Memory B cell (primary cell): ENCODE data around the gene ARHGAP30.
"Not testable (repeated sequence)": the region's sequence is repeated elsewhere in the genome, so short reads cannot be mapped to it uniquely, and the experiment has no call there.

Experiments
- ATAC-seq: fragments of 150-1000 bp; cut with Tn5 transposase; 2 replicates; pipeline ENCODE4 v1.10.0; 2021; ENCODE audit warnings: low read depth, mild to moderate bottlenecking, moderate library complexity
- DNase-seq, 2 donors: peaks; one replicate each; pipeline ENCODE4 v3.0.0; 2022; ENCODE audit warnings: low spot score in 2 of 2
- H3K27ac Mint-ChIP-seq: one replicate; pipeline ENCODE4 v1.8.0; 2022; ENCODE audit warnings: mild to moderate bottlenecking, moderate library complexity, mixed read lengths
- H3K27me3 Mint-ChIP-seq: one replicate; pipeline ENCODE4 v1.8.0; 2022; ENCODE audit warnings: mixed read lengths
- H3K36me3 Mint-ChIP-seq: one replicate; pipeline ENCODE4 v1.8.0; 2022; ENCODE audit warnings: mild to moderate bottlenecking, mixed read lengths
- H3K4me1 Mint-ChIP-seq: one replicate; pipeline ENCODE4 v1.8.0; 2022; ENCODE audit warnings: mixed read lengths
- H3K4me3 Mint-ChIP-seq: one replicate; pipeline ENCODE4 v1.8.0; 2022; ENCODE audit warnings: mild to moderate bottlenecking, moderate library complexity, mixed read lengths
- H3K9me3 Mint-ChIP-seq: one replicate; pipeline ENCODE4 v1.8.0; 2022; ENCODE audit warnings: mixed read lengths

ARHGAP30 gene

GRCh38 chr1:161016683-161017082, 53.0 kb downstream of the ARHGAP30 start:
- DNase-seq, H3K9me3 Mint-ChIP-seq, H3K36me3 Mint-ChIP-seq, ATAC-seq, H3K4me3 Mint-ChIP-seq, H3K27me3 Mint-ChIP-seq: not testable (repeated sequence)
- H3K4me1 Mint-ChIP-seq = peaks cover 37% of the 10 kb centered on the region
- peak overlapping the region; percentile 26 for H3K27ac Mint-ChIP-seq

- ATAC-seq = peak; percentile 86
- H3K4me3 Mint-ChIP-seq = peak overlapping the region; percentile 84
- peak; percentile 35 to 41 for DNase-seq
- peaks cover 18% of the 10 kb centered on the region for H3K4me1 Mint-ChIP-seq
- H3K36me3 Mint-ChIP-seq = no peaks in the 10 kb centered on the region
- no peaks in the 10 kb centered on the region for H3K27me3 Mint-ChIP-seq
- peak overlapping the region; percentile 89 for H3K27ac Mint-ChIP-seq
- H3K9me3 Mint-ChIP-seq = no peaks in the 10 kb centered on the region
Observed at GRCh38 chr1:161013488-161014230, 56.0 kb downstream of the ARHGAP30 start.

GRCh38 chr1:161013131-161013487, 56.6 kb downstream of the ARHGAP30 start:
- Mint-ChIP-seq H3K4me1 (peaks cover 14% of the 10 kb centered on the region), H3K27me3 (no peaks in the 10 kb centered on the region), H3K9me3 (no peaks in the 10 kb centered on the region), H3K27ac (peak overlapping the region; percentile 89), H3K4me3 (peak overlapping the region; percentile 84), H3K36me3 (no peaks in the 10 kb centered on the region)
- ATAC-seq (no peak), DNase-seq (no peak)

- no peaks in the 10 kb centered on the region for H3K36me3 Mint-ChIP-seq
- H3K4me1 Mint-ChIP-seq = peaks cover 16% of the 10 kb centered on the region
- no peaks in the 10 kb centered on the region for H3K27me3 Mint-ChIP-seq
- H3K27ac Mint-ChIP-seq = no peak overlapping the region
- DNase-seq (no peak), ATAC-seq (no peak)
- H3K9me3 Mint-ChIP-seq = no peaks in the 10 kb centered on the region
- H3K4me3 Mint-ChIP-seq = no peak overlapping the region
Observed at GRCh38 chr1:161012420-161012819, 57.3 kb downstream of the ARHGAP30 start.

- Mint-ChIP-seq H3K27me3 (no peaks in the 10 kb centered on the region), H3K9me3 (no peaks in the 10 kb centered on the region), H3K27ac (no peak overlapping the region), H3K4me1 (peaks cover 19% of the 10 kb centered on the region), H3K36me3 (no peaks in the 10 kb centered on the region), H3K4me3 (no peak overlapping the region)
- DNase-seq (no peak), ATAC-seq (no peak)
Observed at GRCh38 chr1:161009602-161010211, 60.0 kb downstream of the ARHGAP30 start.

GRCh38 chr1:161008869-161009510, 60.7 kb downstream of the ARHGAP30 start:
- H3K4me1 Mint-ChIP-seq = peaks cover 16% of the 10 kb centered on the region
- no peak overlapping the region for H3K4me3 Mint-ChIP-seq
- H3K27ac Mint-ChIP-seq = peak overlapping the region; percentile 40
- no peaks in the 10 kb centered on the region for H3K27me3 Mint-ChIP-seq
- DNase-seq = no peak
- no peaks in the 10 kb centered on the region for H3K9me3 Mint-ChIP-seq
- no peaks in the 10 kb centered on the region for H3K36me3 Mint-ChIP-seq
- ATAC-seq = no peak

GRCh38 chr1:161007369-161007768, 62.3 kb downstream of the ARHGAP30 start:
- no peaks in the 10 kb centered on the region for H3K36me3 Mint-ChIP-seq
- H3K27ac Mint-ChIP-seq = no peak overlapping the region
- ATAC-seq = no peak
- no peaks in the 10 kb centered on the region for H3K9me3 Mint-ChIP-seq
- DNase-seq = no peak
- H3K4me1 Mint-ChIP-seq = peaks cover 6% of the 10 kb centered on the region
- H3K27me3 Mint-ChIP-seq = no peaks in the 10 kb centered on the region
- no peak overlapping the region for H3K4me3 Mint-ChIP-seq

- Mint-ChIP-seq H3K4me3 (no peak overlapping the region), H3K36me3 (no peaks in the 10 kb centered on the region), H3K27ac (no peak overlapping the region), H3K4me1 (peaks cover 6% of the 10 kb centered on the region), H3K9me3 (no peaks in the 10 kb centered on the region), H3K27me3 (no peaks in the 10 kb centered on the region)
- ATAC-seq (no peak), DNase-seq (no peak)
Observed at GRCh38 chr1:161006563-161006962, 63.1 kb downstream of the ARHGAP30 start.

GRCh38 chr1:161001525-161001924, 68.2 kb downstream of the ARHGAP30 start:
- Mint-ChIP-seq H3K4me3 (no peak overlapping the region), H3K27me3 (no peaks in the 10 kb centered on the region), H3K27ac (no peak overlapping the region), H3K9me3 (no peaks in the 10 kb centered on the region), H3K36me3 (peaks cover 13% of the 10 kb centered on the region), H3K4me1 (peaks cover 7% of the 10 kb centered on the region)
- DNase-seq = no peak
- ATAC-seq = no peak

GRCh38 chr1:161000736-161001480, 68.8 kb downstream of the ARHGAP30 start:
- peaks cover 13% of the 10 kb centered on the region for H3K36me3 Mint-ChIP-seq
- H3K27ac Mint-ChIP-seq = no peak overlapping the region
- DNase-seq (no peak), ATAC-seq (no peak)
- no peaks in the 10 kb centered on the region for H3K27me3 Mint-ChIP-seq
- no peaks in the 10 kb centered on the region for H3K9me3 Mint-ChIP-seq
- no peak overlapping the region for H3K4me3 Mint-ChIP-seq
- peaks cover 5% of the 10 kb centered on the region for H3K4me1 Mint-ChIP-seq

- Mint-ChIP-seq H3K9me3 (no peaks in the 10 kb centered on the region), H3K27ac (peak overlapping the region; percentile 85), H3K4me3 (no peak overlapping the region), H3K36me3 (peaks cover 13% of the 10 kb centered on the region), H3K27me3 (no peaks in the 10 kb centered on the region), H3K4me1 (peaks cover 5% of the 10 kb centered on the region)
- ATAC-seq = no peak
- DNase-seq = no peak
Observed at GRCh38 chr1:160999376-160999775, 70.3 kb downstream of the ARHGAP30 start.

GRCh38 chr1:160997323-160998038, 72.2 kb downstream of the ARHGAP30 start:
- Mint-ChIP-seq H3K4me3 (no peak overlapping the region), H3K27me3 (no peaks in the 10 kb centered on the region), H3K36me3 (peaks cover 13% of the 10 kb centered on the region), H3K4me1 (peaks cover 5% of the 10 kb centered on the region), H3K27ac (peak overlapping the region; percentile 26), H3K9me3 (no peaks in the 10 kb centered on the region)
- peak; percentile 27 to 34 for DNase-seq
- ATAC-seq = peak; percentile 92
